BLaER1 (cell line): Measurements from ENCODE around the gene RHOA.
"Not testable (repeated sequence)": the region's sequence is repeated elsewhere in the genome, so short reads cannot be mapped to it uniquely, and the experiment has no call there.

Experiments used
- H3K27ac ChIP-seq: shearing (Covaris generic); formaldehyde crosslinking; 2 replicates; pipeline ENCODE4 v1.8.1; 2022
- H3K27me3 ChIP-seq: shearing (Covaris generic); formaldehyde crosslinking; 2 replicates; pipeline ENCODE4 v1.8.1; 2022
- H3K36me3 ChIP-seq: shearing (Covaris generic); formaldehyde crosslinking; 2 replicates; pipeline ENCODE4 v1.8.1; 2022
- H3K4me1 ChIP-seq: shearing (Covaris generic); formaldehyde crosslinking; 2 replicates; pipeline ENCODE4 v1.8.1; 2022
- H3K4me2 ChIP-seq: shearing (Covaris generic); formaldehyde crosslinking; 2 replicates; pipeline ENCODE4 v1.8.1; 2022
- H3K4me3 ChIP-seq: shearing (Covaris generic); formaldehyde crosslinking; 2 replicates; pipeline ENCODE4 v1.8.1; 2022
- H3K9ac ChIP-seq: shearing (Covaris generic); formaldehyde crosslinking; 2 replicates; pipeline ENCODE4 v1.8.1; 2022
- H3K9me3 ChIP-seq: shearing (Covaris generic); formaldehyde crosslinking; 2 replicates; pipeline ENCODE4 v1.8.1; 2022
- H4K20me1 ChIP-seq: shearing (Covaris generic); formaldehyde crosslinking; 2 replicates; pipeline ENCODE4 v1.8.1; 2022
- Cebpa-rat ChIP-seq: shearing (Covaris generic); IDR thresholded peaks from 2 replicates; pipeline ENCODE4 v1.8.1; 2022

RHOA gene

GRCh38 chr3:49371946-49372345 lies 39.8 kb downstream of the RHOA start:
- peaks cover 4% of the 10 kb centered on the region for H3K4me1 ChIP-seq
- no peak overlapping the region for H3K27ac ChIP-seq
- H3K27me3 ChIP-seq, result no peaks in the 10 kb centered on the region
- peaks cover 100% of the 10 kb centered on the region for H4K20me1 ChIP-seq
- no peak for TF ChIP-seq Cebpa-rat
- peaks cover under 1% of the 10 kb centered on the region; the same call in 1 of the 2 replicates for H3K9me3 ChIP-seq
- H3K4me3 ChIP-seq, result no peak overlapping the region
- H3K4me2 ChIP-seq, result no peak overlapping the region
- no peak overlapping the region for H3K9ac ChIP-seq
- H3K36me3 ChIP-seq, result peaks cover 100% of the 10 kb centered on the region

- no peaks in the 10 kb centered on the region; the same call in 1 of the 2 replicates for H3K9me3 ChIP-seq
- H3K4me3 ChIP-seq, result no peak overlapping the region
- no peaks in the 10 kb centered on the region for H3K27me3 ChIP-seq
- peaks cover 100% of the 10 kb centered on the region for H4K20me1 ChIP-seq
- no peak overlapping the region for H3K9ac ChIP-seq
- TF ChIP-seq Cebpa-rat, result no peak
- H3K4me1 ChIP-seq, result no peaks in the 10 kb centered on the region
- peaks cover 100% of the 10 kb centered on the region for H3K36me3 ChIP-seq
- H3K27ac ChIP-seq, result no peak overlapping the region
- no peak overlapping the region for H3K4me2 ChIP-seq
Measured at GRCh38 chr3:49370585-49371290, 41.0 kb downstream of the RHOA start.

- peaks cover 58% of the 10 kb centered on the region for H4K20me1 ChIP-seq
Measured at GRCh38 chr3:49362561-49362960, 49.2 kb downstream of the RHOA start.

GRCh38 chr3:49359623-49360022 lies 52.2 kb downstream of the RHOA start:
- Histone ChIP-seq H3K4me2 (peak overlapping the region; percentile 85; the same call in 1 of the 2 replicates), H3K9ac (no peak overlapping the region)

More at GRCh38 chr3:49362561-49362960, 49.2 kb downstream of the RHOA start:
- Histone ChIP-seq H3K4me3 (no peak overlapping the region), H3K4me2 (no peak overlapping the region), H3K27me3 (no peaks in the 10 kb centered on the region), H3K27ac (no peak overlapping the region), H3K9me3 (no peaks in the 10 kb centered on the region), H3K9ac (no peak overlapping the region), H3K4me1 (peaks cover 19% of the 10 kb centered on the region), H3K36me3 (peaks cover 85% of the 10 kb centered on the region)
- no peak for TF ChIP-seq Cebpa-rat

DNA sequence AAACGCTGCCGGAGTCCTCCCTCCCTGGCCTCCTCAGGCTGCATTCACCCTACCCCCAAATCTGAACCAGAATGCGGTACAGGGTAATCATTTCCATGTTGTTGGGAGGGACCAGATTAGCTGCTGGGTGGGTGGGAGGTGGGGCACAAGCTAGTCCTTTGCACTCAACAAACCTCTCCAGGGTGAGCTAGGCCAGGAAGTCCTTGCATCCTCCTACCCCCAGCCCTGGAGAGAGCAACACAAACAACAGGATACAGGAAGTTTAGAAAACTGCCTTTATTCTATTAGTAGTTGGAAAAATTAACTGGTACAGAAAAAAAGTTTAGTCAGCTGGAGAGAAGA lies 52.9 kb downstream of the RHOA start:
- Histone ChIP-seq H3K27me3 (no peaks in the 10 kb centered on the region), H3K27ac (peak overlapping the region; percentile 94), H3K4me1 (peaks cover 41% of the 10 kb centered on the region), H3K36me3 (peaks cover 77% of the 10 kb centered on the region), H3K9me3 (no peaks in the 10 kb centered on the region), H4K20me1 (peaks cover 42% of the 10 kb centered on the region), H3K4me3 (peak overlapping the region; percentile 88), H3K4me2 (peak overlapping the region; percentile 85), H3K9ac (peak overlapping the region; percentile 96)
- TF ChIP-seq Cebpa-rat, result no peak

More at GRCh38 chr3:49359623-49360022, 52.2 kb downstream of the RHOA start:
- no peak for TF ChIP-seq Cebpa-rat
- Histone ChIP-seq H3K4me1 (peaks cover 41% of the 10 kb centered on the region), H3K36me3 (peaks cover 81% of the 10 kb centered on the region), H4K20me1 (peaks cover 50% of the 10 kb centered on the region), H3K4me3 (no peak overlapping the region), H3K9me3 (no peaks in the 10 kb centered on the region), H3K27ac (peak overlapping the region; percentile 94; the same call in 1 of the 2 replicates), H3K27me3 (no peaks in the 10 kb centered on the region)

DNA sequence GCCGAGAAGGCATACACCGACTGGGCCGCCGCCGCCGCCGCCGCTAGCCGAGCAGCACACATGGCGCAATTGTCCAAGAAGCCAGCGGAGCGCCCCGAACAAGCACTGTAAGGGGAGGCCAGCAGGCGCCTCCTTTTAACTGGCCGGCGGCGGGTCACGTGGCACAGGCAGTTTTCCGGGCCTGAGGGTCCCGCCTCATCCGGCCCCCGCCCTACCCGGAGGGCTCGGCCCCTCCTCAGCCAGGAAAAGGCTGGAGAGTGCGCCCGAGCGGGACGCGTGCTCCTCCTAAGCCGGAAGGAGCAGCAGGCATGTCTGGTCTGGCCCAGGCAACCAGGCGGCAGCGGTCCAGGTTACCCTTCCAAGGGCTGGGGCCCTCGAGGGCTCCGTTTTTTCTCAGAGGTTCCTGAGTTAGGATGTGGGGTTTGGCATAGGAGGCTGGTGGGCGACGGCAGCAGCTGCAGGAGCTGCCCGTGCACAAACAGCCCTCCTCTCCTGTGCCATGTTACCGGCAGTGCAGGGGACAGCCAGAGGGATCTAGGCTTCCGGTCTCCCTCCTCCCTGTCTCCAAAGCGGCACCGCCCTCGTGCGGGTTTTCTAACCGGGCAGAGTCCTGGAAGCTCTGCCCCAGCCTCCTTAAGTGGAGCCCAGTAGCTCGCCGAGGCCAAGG lies 53.4 kb downstream of the RHOA start, which contains the start of gene GPX1:
GPX1 (minus strand) TSS at position 137 of the 667 bp plus-strand sequence; CDS start at position 62, 75 bp downstream.
- 0 out of 2 replicates have a peak, but pooled peaks have one; percentile 8 for TF ChIP-seq Cebpa-rat
- Histone ChIP-seq H3K36me3 (peaks cover 72% of the 10 kb centered on the region), H3K4me1 (peaks cover 45% of the 10 kb centered on the region), H4K20me1 (peaks cover 37% of the 10 kb centered on the region), H3K4me2 (peak within 1 kb of the TSS; percentile 85), H3K27me3 (no peaks in the 10 kb centered on the region), H3K4me3 (peak within 1 kb of the TSS; percentile 88), H3K9me3 (no peaks in the 10 kb centered on the region), H3K27ac (peak within 1 kb of the TSS; percentile 94), H3K9ac (peak within 1 kb of the TSS; percentile 96)

DNA sequence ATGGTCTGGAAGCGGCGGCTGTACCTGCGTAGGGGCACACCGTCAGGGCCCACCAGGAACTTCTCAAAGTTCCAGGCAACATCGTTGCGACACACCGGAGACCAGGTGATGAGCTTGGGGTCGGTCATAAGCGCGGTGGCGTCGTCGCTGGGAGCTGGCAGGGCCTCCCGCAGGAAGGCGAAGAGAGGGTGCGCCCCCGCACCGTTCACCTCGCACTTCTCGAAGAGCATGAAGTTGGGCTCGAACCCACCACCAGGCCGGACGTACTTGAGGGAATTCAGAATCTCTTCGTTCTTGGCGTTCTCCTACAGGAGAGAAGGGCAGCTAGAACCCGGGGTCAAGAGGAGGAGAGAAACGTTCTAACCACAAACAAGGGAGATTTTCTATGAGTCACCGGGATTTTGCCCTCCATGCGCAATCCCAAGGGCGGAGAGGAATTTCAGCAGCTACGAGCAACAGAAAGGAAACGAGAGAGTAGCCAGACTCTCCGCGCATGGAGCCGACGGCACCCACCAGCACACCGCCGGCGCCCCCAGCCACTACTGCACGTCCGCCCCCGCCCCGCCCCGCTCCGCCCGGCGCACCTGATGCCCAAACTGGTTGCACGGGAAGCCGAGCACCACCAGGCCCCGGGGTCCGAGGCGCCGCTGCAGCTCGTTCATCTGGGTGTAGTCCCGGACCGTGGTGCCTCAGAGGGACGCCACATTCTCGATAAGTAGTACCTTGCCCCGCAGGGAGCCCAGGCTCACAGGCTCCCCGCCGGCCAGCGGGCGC lies 54.1 kb downstream of the RHOA start:
- H3K9me3 ChIP-seq, H3K27me3 ChIP-seq: not testable (repeated sequence)
- peaks cover 64% of the 10 kb centered on the region for H3K36me3 ChIP-seq
- H3K4me3 ChIP-seq, result peak overlapping the region; percentile 88
- H3K9ac ChIP-seq, result peak overlapping the region; percentile 96
- H3K4me2 ChIP-seq, result peak overlapping the region; percentile 85
- H3K4me1 ChIP-seq, result peaks cover 53% of the 10 kb centered on the region
- peaks cover 30% of the 10 kb centered on the region for H4K20me1 ChIP-seq
- peak overlapping the region; percentile 94 for H3K27ac ChIP-seq

DNA sequence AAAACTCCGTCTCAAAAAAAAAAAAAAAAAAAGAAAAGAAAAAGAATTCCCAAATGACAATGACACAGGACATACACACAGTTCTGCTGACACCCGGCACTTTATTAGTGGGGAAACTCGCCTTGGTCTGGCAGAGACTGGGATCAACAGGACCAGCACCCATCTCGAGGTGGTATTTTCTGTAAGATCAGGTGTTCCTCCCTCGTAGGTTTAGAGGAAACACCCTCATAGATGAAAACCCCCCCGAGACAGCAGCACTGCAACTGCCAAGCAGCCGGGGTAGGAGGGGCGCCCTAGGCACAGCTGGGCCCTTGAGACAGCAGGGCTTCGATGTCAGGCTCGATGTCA lies 54.7 kb downstream of the RHOA start:
- Histone ChIP-seq H4K20me1 (peaks cover 24% of the 10 kb centered on the region), H3K4me3 (peak overlapping the region; percentile 88), H3K4me2 (peak overlapping the region; percentile 85), H3K4me1 (peaks cover 58% of the 10 kb centered on the region), H3K36me3 (peaks cover 59% of the 10 kb centered on the region), H3K9ac (peak overlapping the region; percentile 96), H3K27ac (peak overlapping the region; percentile 94)
- not testable (repeated sequence) for H3K9me3 ChIP-seq, H3K27me3 ChIP-seq

DNA sequence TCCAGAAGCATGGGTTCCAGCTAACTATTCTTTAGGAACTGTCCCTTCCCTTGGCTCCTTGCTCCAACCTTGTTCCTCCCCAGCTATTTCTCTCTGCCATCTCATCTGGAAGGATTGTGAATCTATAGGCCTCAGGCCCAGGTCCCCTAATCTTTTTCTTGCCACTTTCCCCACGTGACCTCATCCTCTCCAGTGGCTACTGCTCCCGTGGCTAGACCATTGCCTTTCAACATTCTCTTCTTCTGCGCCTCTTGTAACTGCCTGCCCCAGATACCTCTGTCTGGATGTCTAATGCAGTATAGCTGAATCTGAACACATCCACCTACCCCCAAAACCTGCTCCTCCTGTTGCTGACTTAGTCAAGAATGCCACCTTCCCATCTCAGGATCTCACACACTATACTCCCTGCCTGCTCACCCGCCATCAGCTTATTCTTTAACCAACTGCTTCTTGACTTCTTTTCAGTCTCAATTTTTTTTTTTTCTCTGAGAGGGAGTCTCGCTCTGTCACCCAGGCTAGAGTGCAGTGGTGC lies 58.8 kb downstream of the RHOA start:
- no peak for TF ChIP-seq Cebpa-rat
- no peaks in the 10 kb centered on the region for H3K27me3 ChIP-seq
- peaks cover 70% of the 10 kb centered on the region for H3K4me1 ChIP-seq
- peaks cover 21% of the 10 kb centered on the region for H4K20me1 ChIP-seq
- H3K4me2 ChIP-seq, result peak overlapping the region; percentile 59
- peaks cover 29% of the 10 kb centered on the region for H3K36me3 ChIP-seq
- H3K27ac ChIP-seq, result peak overlapping the region; percentile 78
- peak overlapping the region; percentile 53; the same call in 1 of the 2 replicates for H3K9ac ChIP-seq
- no peak overlapping the region for H3K4me3 ChIP-seq
- no peaks in the 10 kb centered on the region for H3K9me3 ChIP-seq
